Lower lobe of right lung (tissue), 2 donors: Measurements from ENCODE around the gene ZSCAN22. TPM values are rescaled to one million over a fixed set of nuclear protein-coding genes. Genes with fewer than 3 reads are reported as not detected.

Source experiments
- ATAC-seq, 2 donors: fragments of 200-7000 bp; cut with Tn5 transposase; one replicate each; pipeline ENCODE4 v1.9.1; 2020 to 2022; ENCODE audit warnings: mild to moderate bottlenecking in 2 of 2, moderate library complexity in 2 of 2
- DNase-seq: peaks from one replicate; pipeline ENCODE4 v3.0.0-alpha.2; 2020
- H3K27ac ChIP-seq: fragments of 200-600 bp; one replicate; pipeline ENCODE4 v1.8.0; 2022
- H3K27me3 ChIP-seq: fragments of 200-600 bp; one replicate; pipeline ENCODE4 v1.8.0; 2022; ENCODE audit warnings: low read depth
- H3K36me3 ChIP-seq: fragments of 200-600 bp; one replicate; pipeline ENCODE4 v1.8.0; 2022; ENCODE audit warnings: mild to moderate bottlenecking
- H3K4me1 ChIP-seq: fragments of 200-600 bp; one replicate; pipeline ENCODE4 v1.8.0; 2022
- H3K4me3 ChIP-seq: fragments of 200-600 bp; one replicate; pipeline ENCODE4 v1.8.0; 2022; ENCODE audit warnings: mild to moderate bottlenecking
- H3K9me3 ChIP-seq: fragments of 200-600 bp; one replicate; pipeline ENCODE4 v1.8.0; 2022
- intact Hi-C: fragments of 100-400 bp; cut with DNase I; formaldehyde crosslinking; loops from one replicate; pipeline ENCODE4 v1.11.0; 2022
- total RNA-seq: library from RNA; stranded (reverse); fragmentation: NEBNext Ultra II Directional; extraction: Animal tissue kit (Norgen Biotek cat#: 25700); gene quantifications from one replicate; pipeline ENCODE4 v1.2.1, GENCODE V29; 2021
- TF ChIP-seq, protein P1 (sequence below): fragments of 200-600 bp; IDR thresholded peaks from one replicate; pipeline ENCODE4 v1.8.0; 2022; ENCODE audit warnings: antibody characterized with exemption, mild to moderate bottlenecking
- donor health status: DM: no; HTN: yes; CAD: no; lungs with severe emphysema.

ZSCAN22 gene
- total RNA-seq, 1 donor from 2014 or later: 3.6 TPM

DNA sequence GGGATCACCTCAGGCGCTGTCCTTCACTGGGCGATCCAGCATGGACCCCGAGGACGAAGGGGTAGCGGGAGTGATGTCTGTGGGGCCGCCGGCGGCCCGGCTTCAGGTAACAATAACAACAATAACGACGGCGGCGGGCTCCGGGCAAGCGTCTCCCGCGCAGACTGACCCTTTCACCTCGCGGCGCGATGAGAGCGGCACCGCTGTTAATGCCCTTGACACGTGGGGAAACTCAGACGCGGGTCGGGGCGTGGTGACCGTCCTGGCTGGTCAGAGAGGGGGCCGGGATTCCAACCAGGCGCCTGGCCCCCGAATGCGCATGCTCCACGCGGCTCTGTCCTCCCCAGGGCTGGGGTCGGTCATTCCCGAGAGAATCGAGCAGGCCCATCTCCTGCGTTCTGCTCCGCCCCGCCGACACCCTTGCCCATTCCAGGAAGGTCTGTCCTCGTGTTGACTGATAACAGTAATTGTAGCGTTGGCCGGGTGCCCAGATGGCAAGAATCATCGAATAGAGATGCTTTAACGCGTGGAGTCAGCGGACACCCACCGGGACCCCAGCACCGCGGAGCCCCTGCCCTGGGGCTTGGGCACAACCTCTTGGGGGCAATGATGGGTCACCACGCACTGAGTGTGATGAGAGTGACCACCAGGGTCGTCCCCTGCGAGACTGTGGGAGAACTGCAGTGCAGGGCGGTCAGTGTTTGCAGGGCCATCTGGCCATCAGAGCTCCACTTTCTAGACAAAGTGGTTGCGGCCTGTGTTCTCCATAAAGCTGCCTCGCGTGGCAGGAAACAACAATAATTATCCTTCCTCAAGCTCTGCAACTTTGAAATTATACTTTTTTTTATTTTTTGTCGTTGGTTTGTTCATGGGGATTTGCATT, 47.5 kb upstream of the ZSCAN22 start:
- intact Hi-C loops: no loop called here
- Histone ChIP-seq H3K4me3 (peak overlapping the region; percentile 94), H3K9me3 (peaks cover 40% of the 10 kb centered on the region), H3K36me3 (peaks cover 5% of the 10 kb centered on the region), H3K27me3 (no peaks in the 10 kb centered on the region), H3K27ac (peak overlapping the region; percentile 91), H3K4me1 (peaks cover 12% of the 10 kb centered on the region)
- DNase-seq (peak; percentile 76), ATAC-seq (peak; percentile 70 to 80)
- TF ChIP-seq, protein P1, sequence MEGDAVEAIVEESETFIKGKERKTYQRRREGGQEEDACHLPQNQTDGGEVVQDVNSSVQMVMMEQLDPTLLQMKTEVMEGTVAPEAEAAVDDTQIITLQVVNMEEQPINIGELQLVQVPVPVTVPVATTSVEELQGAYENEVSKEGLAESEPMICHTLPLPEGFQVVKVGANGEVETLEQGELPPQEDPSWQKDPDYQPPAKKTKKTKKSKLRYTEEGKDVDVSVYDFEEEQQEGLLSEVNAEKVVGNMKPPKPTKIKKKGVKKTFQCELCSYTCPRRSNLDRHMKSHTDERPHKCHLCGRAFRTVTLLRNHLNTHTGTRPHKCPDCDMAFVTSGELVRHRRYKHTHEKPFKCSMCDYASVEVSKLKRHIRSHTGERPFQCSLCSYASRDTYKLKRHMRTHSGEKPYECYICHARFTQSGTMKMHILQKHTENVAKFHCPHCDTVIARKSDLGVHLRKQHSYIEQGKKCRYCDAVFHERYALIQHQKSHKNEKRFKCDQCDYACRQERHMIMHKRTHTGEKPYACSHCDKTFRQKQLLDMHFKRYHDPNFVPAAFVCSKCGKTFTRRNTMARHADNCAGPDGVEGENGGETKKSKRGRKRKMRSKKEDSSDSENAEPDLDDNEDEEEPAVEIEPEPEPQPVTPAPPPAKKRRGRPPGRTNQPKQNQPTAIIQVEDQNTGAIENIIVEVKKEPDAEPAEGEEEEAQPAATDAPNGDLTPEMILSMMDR: no peak

DNA sequence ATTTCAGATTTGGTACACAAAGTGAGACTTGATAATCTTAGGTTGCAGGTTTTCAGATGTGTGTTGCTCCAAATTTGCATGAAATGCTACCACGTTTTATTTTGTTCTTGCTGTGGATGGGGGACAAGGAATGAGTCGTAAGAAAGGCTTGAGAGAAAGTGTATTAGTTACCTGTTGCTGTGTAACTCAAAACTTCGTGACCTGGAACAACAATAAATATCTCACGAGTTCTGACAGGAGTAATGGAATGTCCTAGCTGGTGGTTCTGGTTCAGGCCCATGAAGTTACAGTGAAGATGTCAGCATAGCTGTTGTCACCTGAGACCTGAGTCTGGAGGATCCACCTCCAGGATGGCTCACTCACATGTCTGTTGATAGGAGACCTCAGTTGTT, 46.9 kb upstream of the ZSCAN22 start:
- TF ChIP-seq, protein P1: no peak
- Histone ChIP-seq H3K27me3 (no peaks in the 10 kb centered on the region), H3K27ac (no peak overlapping the region), H3K4me1 (peaks cover 12% of the 10 kb centered on the region), H3K4me3 (peak overlapping the region; percentile 94), H3K9me3 (peaks cover 37% of the 10 kb centered on the region), H3K36me3 (peaks cover 4% of the 10 kb centered on the region)
- ATAC-seq: no peak
- intact Hi-C loops: no loop called here
- no peak for DNase-seq

- DNase-seq (no peak), ATAC-seq (no peak)
- no peak overlapping the region for H3K4me3 ChIP-seq
- peaks cover 12% of the 10 kb centered on the region for H3K4me1 ChIP-seq
- intact Hi-C loops: no loop called here
- peaks cover 16% of the 10 kb centered on the region for H3K9me3 ChIP-seq
- no peaks in the 10 kb centered on the region for H3K27me3 ChIP-seq
- peaks cover 35% of the 10 kb centered on the region for H3K36me3 ChIP-seq
- TF ChIP-seq, protein P1: no peak
- no peak overlapping the region for H3K27ac ChIP-seq
Measured at GRCh38 chr19:58284199-58284598, 42.6 kb upstream of the ZSCAN22 start.

DNA sequence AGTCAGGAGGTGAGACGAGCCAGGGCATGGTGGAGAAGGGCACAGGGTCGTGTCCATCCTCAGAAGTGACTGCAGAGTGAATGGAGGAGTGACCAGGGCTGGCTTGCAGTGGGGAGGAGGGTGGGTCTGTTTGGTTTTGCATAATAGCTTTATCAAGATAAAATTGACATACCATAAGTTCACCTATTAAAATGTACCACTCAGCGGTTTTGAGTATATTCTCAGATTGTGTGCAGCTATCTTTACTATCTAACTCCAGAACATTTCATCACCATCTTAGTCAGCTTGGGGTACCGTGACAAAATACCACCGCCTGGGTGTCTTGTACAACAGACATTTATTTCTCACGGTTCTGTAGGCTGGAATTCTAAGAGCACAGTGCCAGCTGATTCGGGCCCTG, 34.9 kb upstream of the ZSCAN22 start:
- H3K36me3 ChIP-seq: peaks cover 82% of the 10 kb centered on the region
- peaks cover 54% of the 10 kb centered on the region for H3K9me3 ChIP-seq
- no peak overlapping the region for H3K4me3 ChIP-seq
- TF ChIP-seq, protein P1: no peak
- H3K27me3 ChIP-seq: no peaks in the 10 kb centered on the region
- ATAC-seq: no peak
- no peak for DNase-seq
- H3K27ac ChIP-seq: no peak overlapping the region
- intact Hi-C loops: no loop called here
- H3K4me1 ChIP-seq: no peaks in the 10 kb centered on the region

GRCh38 chr19:58294743-58295374, 31.9 kb upstream of the ZSCAN22 start:
- H3K4me3 ChIP-seq: no peak overlapping the region
- DNase-seq (no peak), ATAC-seq (peak in 1 of 2 donors; percentile 13)
- H3K9me3 ChIP-seq: peaks cover 60% of the 10 kb centered on the region
- H3K27me3 ChIP-seq: no peaks in the 10 kb centered on the region
- H3K27ac ChIP-seq: no peak overlapping the region
- peaks cover 63% of the 10 kb centered on the region for H3K36me3 ChIP-seq
- intact Hi-C loops: no loop called here
- TF ChIP-seq, protein P1: no peak
- H3K4me1 ChIP-seq: no peaks in the 10 kb centered on the region
